GM23338 (cell line): ENCODE data around the gene INSM2. TPM values are rescaled to one million over a fixed set of nuclear protein-coding genes. Genes with fewer than 3 reads are reported as not detected.

Experiments
- ATAC-seq: fragments of 200-7000 bp; cut with Tn5 transposase; 3 replicates; pipeline ENCODE4 v1.9.1; 2020
- DNase-seq: peaks from one replicate; pipeline ENCODE4 v3.0.0-alpha.2; 2015; ENCODE audit warnings: low spot score
- H2AFZ ChIP-seq: fragments of 200-600 bp; sonication (generic); 2 replicates; pipeline ENCODE4 v1.8.0; 2016; ENCODE audit warnings: antibody characterized with exemption, mild to moderate bottlenecking, moderate library complexity
- H3F3A ChIP-seq: fragments of 200-600 bp; sonication (generic); replicated peaks from 2 replicates; pipeline ENCODE4 v1.8.0; 2017; ENCODE audit warnings: antibody characterized with exemption, mixed run types, low read depth
- H3K27ac ChIP-seq: fragments of 200-600 bp; sonication (generic); 2 replicates; pipeline ENCODE4 v1.6.1; 2016; ENCODE audit warnings: low read depth
- H3K27me3 ChIP-seq: fragments of 200-600 bp; sonication (generic); 2 replicates; pipeline ENCODE4 v1.8.0; 2016; ENCODE audit warnings: mild to moderate bottlenecking, mixed run types, moderate library complexity; ENCODE audit not compliant: insufficient read depth
- H3K36me3 ChIP-seq: fragments of 200-600 bp; sonication (generic); 2 replicates; pipeline ENCODE4 v1.8.0; 2016; ENCODE audit warnings: mild to moderate bottlenecking; ENCODE audit not compliant: insufficient read depth
- H3K4me1 ChIP-seq: fragments of 200-600 bp; sonication (generic); 2 replicates; pipeline ENCODE4 v1.8.0; 2016; ENCODE audit warnings: mild to moderate bottlenecking, moderate library complexity; ENCODE audit not compliant: insufficient read depth
- H3K4me2 ChIP-seq: fragments of 200-600 bp; sonication (generic); 2 replicates; pipeline ENCODE4 v1.7.1; 2017; ENCODE audit warnings: mixed run types
- H3K4me3 ChIP-seq: fragments of 200-600 bp; sonication (generic); 2 replicates; pipeline ENCODE4 v1.6.1; 2016; ENCODE audit warnings: mixed run types
- H3K79me2 ChIP-seq: fragments of 200-600 bp; sonication (generic); replicated peaks from 2 replicates; pipeline ENCODE4 v1.8.0; 2017; ENCODE audit warnings: mild to moderate bottlenecking; ENCODE audit not compliant: insufficient read depth
- H3K9me2 ChIP-seq: fragments of 200-600 bp; sonication (generic); 2 replicates; pipeline ENCODE4 v1.8.0; 2017; ENCODE audit not compliant: insufficient read depth
- H4K20me1 ChIP-seq: fragments of 200-600 bp; sonication (generic); replicated peaks from 2 replicates; pipeline ENCODE4 v1.8.0; 2017; ENCODE audit warnings: mild to moderate bottlenecking; ENCODE audit not compliant: insufficient read depth
- H3K27ac Mint-ChIP-seq: 2 replicates; pipeline ENCODE4 v1.8.0; 2020; ENCODE audit warnings: inconsistent platforms, mild to moderate bottlenecking, moderate library complexity, mixed read lengths
- H3K27me3 Mint-ChIP-seq: 3 replicates; pipeline ENCODE4 v1.8.0; 2022; ENCODE audit warnings: low read depth, mild to moderate bottlenecking, moderate library complexity, mixed read lengths, inconsistent platforms; ENCODE audit not compliant: insufficient read depth, poor library complexity
- H3K36me3 Mint-ChIP-seq: 3 replicates; pipeline ENCODE4 v1.8.0; 2021; ENCODE audit warnings: low read depth, mild to moderate bottlenecking, inconsistent platforms, moderate library complexity, mixed read lengths
- H3K4me1 Mint-ChIP-seq: 3 replicates; pipeline ENCODE4 v1.8.0; 2020; ENCODE audit warnings: mild to moderate bottlenecking, inconsistent platforms, mixed read lengths
- H3K4me3 Mint-ChIP-seq: 3 replicates; pipeline ENCODE4 v1.8.0; 2021; ENCODE audit warnings: moderate library complexity, mild to moderate bottlenecking, inconsistent platforms, mixed read lengths
- H3K9me3 Mint-ChIP-seq: 3 replicates; pipeline ENCODE4 v1.8.0; 2020; ENCODE audit warnings: moderate library complexity, mild to moderate bottlenecking, inconsistent platforms, mixed read lengths
- CREB1 ChIP-seq: fragments of 250-450 bp; sonication (Bioruptor Pico); IDR thresholded peaks from 2 replicates; pipeline ENCODE4 v1.5.0; 2020; ENCODE audit warnings: low read depth, mild to moderate bottlenecking, moderate library complexity
- CTCF ChIP-seq, 2 experiments: fragments of 200-600 bp in 1 of 2; sonication (generic) in 1 of 2; conservative IDR thresholded peaks; 2 replicates each; pipeline versions ENCODE4 v1.5.1 to v1.6.1; 2016 to 2017; ENCODE audit warnings: antibody characterized with exemption in 2 of 2, low read depth in 2 of 2, mild to moderate bottlenecking in 2 of 2, moderate library complexity in 1 of 2
- ETS1 ChIP-seq: IDR thresholded peaks from 2 replicates; pipeline ENCODE4 v1.6.1; 2016; ENCODE audit warnings: antibody characterized with exemption
- EZH2 ChIP-seq: fragments of 200-600 bp; sonication (generic); IDR thresholded peaks from one replicate; pipeline ENCODE4 v1.8.0; 2017; ENCODE audit warnings: antibody characterized with exemption, mild to moderate bottlenecking, low read depth; ENCODE audit not compliant: unreplicated experiment
- JUNB ChIP-seq: IDR thresholded peaks from one replicate; pipeline ENCODE4 v1.6.1; 2016; ENCODE audit warnings: antibody characterized with exemption; ENCODE audit not compliant: unreplicated experiment
- NANOG ChIP-seq: IDR thresholded peaks from 2 replicates; pipeline ENCODE4 v1.6.1; 2016; ENCODE audit warnings: antibody characterized with exemption, borderline replicate concordance
- POLR2AphosphoS5 ChIP-seq: IDR thresholded peaks from 2 replicates; pipeline ENCODE4 v1.6.1; 2016; ENCODE audit warnings: antibody characterized with exemption, low read depth
- STAT1 ChIP-seq: IDR thresholded peaks from one replicate; pipeline ENCODE4 v1.6.1; 2016; ENCODE audit warnings: antibody characterized with exemption; ENCODE audit not compliant: unreplicated experiment
- ZNF114 ChIP-seq: fragments of 250-450 bp; sonication (Bioruptor Pico); IDR thresholded peaks from 2 replicates; pipeline ENCODE4 v1.5.0; 2020; ENCODE audit warnings: mild to moderate bottlenecking, moderate library complexity
- ZNF331 ChIP-seq: fragments of 250-450 bp; sonication (Bioruptor Pico); IDR thresholded peaks from 2 replicates; pipeline ENCODE4 v1.5.0; 2020; ENCODE audit warnings: low read depth, mild to moderate bottlenecking, moderate library complexity
- ZNF462 ChIP-seq: fragments of 250-450 bp; sonication (Bioruptor Pico); IDR thresholded peaks from 2 replicates; pipeline ENCODE4 v1.5.0; 2020; ENCODE audit warnings: mild to moderate bottlenecking, moderate library complexity
- polyA plus RNA-seq: library from polyadenylated mRNA; unstranded; fragments of >200 nt; fragmentation: Nextera tagmentation; extraction: Ambion mirVana; gene quantifications from 2 replicates; pipeline ENCODE4 v1.2.1, GENCODE V29; 2016
- total RNA-seq: library from RNA; depleted of rRNA; stranded (reverse); fragments of >200 nt; shearing (Covaris generic); gene quantifications from 2 replicates; pipeline ENCODE4 v1.2.3, GENCODE V29; 2014
- TF ChIP-seq, protein P1 (sequence below): IDR thresholded peaks from one replicate; pipeline ENCODE4 v1.6.1; 2018; ENCODE audit warnings: antibody characterized with exemption; ENCODE audit not compliant: unreplicated experiment

INSM2 gene
- total and polyA plus RNA-seq, 2 experiments from 2014 or later: not detected

GRCh38 chr14:35576856-35577255, 42.9 kb downstream of the INSM2 start (continued):
- no peak for TF ChIP-seq JUNB
- TF ChIP-seq, protein P1, sequence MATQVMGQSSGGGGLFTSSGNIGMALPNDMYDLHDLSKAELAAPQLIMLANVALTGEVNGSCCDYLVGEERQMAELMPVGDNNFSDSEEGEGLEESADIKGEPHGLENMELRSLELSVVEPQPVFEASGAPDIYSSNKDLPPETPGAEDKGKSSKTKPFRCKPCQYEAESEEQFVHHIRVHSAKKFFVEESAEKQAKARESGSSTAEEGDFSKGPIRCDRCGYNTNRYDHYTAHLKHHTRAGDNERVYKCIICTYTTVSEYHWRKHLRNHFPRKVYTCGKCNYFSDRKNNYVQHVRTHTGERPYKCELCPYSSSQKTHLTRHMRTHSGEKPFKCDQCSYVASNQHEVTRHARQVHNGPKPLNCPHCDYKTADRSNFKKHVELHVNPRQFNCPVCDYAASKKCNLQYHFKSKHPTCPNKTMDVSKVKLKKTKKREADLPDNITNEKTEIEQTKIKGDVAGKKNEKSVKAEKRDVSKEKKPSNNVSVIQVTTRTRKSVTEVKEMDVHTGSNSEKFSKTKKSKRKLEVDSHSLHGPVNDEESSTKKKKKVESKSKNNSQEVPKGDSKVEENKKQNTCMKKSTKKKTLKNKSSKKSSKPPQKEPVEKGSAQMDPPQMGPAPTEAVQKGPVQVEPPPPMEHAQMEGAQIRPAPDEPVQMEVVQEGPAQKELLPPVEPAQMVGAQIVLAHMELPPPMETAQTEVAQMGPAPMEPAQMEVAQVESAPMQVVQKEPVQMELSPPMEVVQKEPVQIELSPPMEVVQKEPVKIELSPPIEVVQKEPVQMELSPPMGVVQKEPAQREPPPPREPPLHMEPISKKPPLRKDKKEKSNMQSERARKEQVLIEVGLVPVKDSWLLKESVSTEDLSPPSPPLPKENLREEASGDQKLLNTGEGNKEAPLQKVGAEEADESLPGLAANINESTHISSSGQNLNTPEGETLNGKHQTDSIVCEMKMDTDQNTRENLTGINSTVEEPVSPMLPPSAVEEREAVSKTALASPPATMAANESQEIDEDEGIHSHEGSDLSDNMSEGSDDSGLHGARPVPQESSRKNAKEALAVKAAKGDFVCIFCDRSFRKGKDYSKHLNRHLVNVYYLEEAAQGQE: no peak
- TF ChIP-seq ZNF331 (CRISPR knock-in tag): no peak
- no peak for TF ChIP-seq STAT1
- no peak for TF ChIP-seq CTCF (conservative IDR thresholded peaks at IDR 0.05; ENCODE audit: low read depth in 2 of 2)
- TF ChIP-seq ZNF114 (CRISPR knock-in tag): no peak
- no peak for TF ChIP-seq NANOG
- TF ChIP-seq POLR2AphosphoS5: no peak
- no peak for TF ChIP-seq ETS1
- no peak for TF ChIP-seq EZH2

DNA sequence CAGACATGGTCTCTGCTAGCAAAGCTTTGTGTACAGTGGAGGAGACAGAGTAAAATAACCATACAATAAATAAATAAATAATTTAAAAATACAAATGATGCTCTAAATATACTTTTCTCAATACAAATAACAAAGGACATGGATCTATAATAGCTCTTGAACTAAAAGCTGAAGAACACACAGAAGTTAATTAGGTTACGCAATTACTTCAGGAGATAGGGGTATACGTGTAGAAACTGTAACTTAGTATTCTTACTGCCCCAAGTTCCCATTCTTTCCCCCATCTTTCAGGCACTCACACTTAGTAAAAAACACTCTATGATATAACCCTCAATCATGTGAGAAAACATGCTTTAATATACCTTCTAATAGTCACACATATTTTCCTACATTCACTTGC, 44.2 kb downstream of the INSM2 start:
- Mint-ChIP-seq H3K4me3 (no peak overlapping the region), H3K27me3 (peaks cover 2% of the 10 kb centered on the region), H3K27ac (no peak overlapping the region), H3K9me3 (no peaks in the 10 kb centered on the region), H3K4me1 (no peaks in the 10 kb centered on the region; the same call in 1 of the 3 replicates), H3K36me3 (no peaks in the 10 kb centered on the region)
- H3K27me3 ChIP-seq: no peaks in the 10 kb centered on the region
- no peaks in the 10 kb centered on the region for H3K36me3 ChIP-seq
- no peaks in the 10 kb centered on the region for H3F3A ChIP-seq
- no peaks in the 10 kb centered on the region for H3K4me1 ChIP-seq
- H3K4me3 ChIP-seq: no peak overlapping the region
- no peaks in the 10 kb centered on the region for H3K79me2 ChIP-seq
- ATAC-seq: no peak
- DNase-seq: no peak
- H2AFZ ChIP-seq: no peak overlapping the region
- no peak overlapping the region for H3K4me2 ChIP-seq
- H3K9me2 ChIP-seq: no peaks in the 10 kb centered on the region
- H4K20me1 ChIP-seq: no peaks in the 10 kb centered on the region
- no peak overlapping the region for H3K27ac ChIP-seq
- no peak for TF ChIP-seq EZH2
- no peak for TF ChIP-seq CREB1 (CRISPR knock-in tag)
- no peak for TF ChIP-seq STAT1
- no peak for TF ChIP-seq POLR2AphosphoS5
- no peak for TF ChIP-seq ZNF331 (CRISPR knock-in tag)
- no peak for TF ChIP-seq ZNF462 (CRISPR knock-in tag)
